Measurements from ENCODE around the gene SLU7. TPM values are rescaled to one million over a fixed set of nuclear protein-coding genes. Genes with fewer than 3 reads are reported as not detected.

Gene SLU7
- total RNA-seq, 4 donors from 2014 or later: 48.1 to 118 (median 83.8) TPM

GRCh38 chr5:160450164-160450932, 31.5 kb upstream of the SLU7 start:
- no peaks in the 10 kb centered on the region for H3K9me3 ChIP-seq
- H3K27ac ChIP-seq: no peak overlapping the region
- no peak overlapping the region for H3K4me3 ChIP-seq
- WGBS: 73% methylated on average over 9 of the region's 9 CpGs
- DNase-seq (ENCODE audit: low spot score in 2 of 2): no peak
- H3K27me3 ChIP-seq: no peaks in the 10 kb centered on the region
- peaks cover 7% of the 10 kb centered on the region for H3K4me1 ChIP-seq
- no peak for TF ChIP-seq EP300 (IDR thresholded peaks at IDR 0.05)
- no peak for TF ChIP-seq POLR2A (IDR thresholded peaks at IDR 0.05)
- TF ChIP-seq POLR2AphosphoS5 (IDR thresholded peaks at IDR 0.05): no peak
- TF ChIP-seq CTCF (IDR thresholded peaks at IDR 0.05): no peak
- no peaks in the 10 kb centered on the region for H3K36me3 ChIP-seq

GRCh38 chr5:160449458-160449857, 30.6 kb upstream of the SLU7 start:
- no peak for DNase-seq (ENCODE audit: low spot score in 2 of 2)
- Histone ChIP-seq H3K27me3 (no peaks in the 10 kb centered on the region), H3K4me3 (no peak overlapping the region), H3K4me1 (peaks cover 7% of the 10 kb centered on the region), H3K9me3 (no peaks in the 10 kb centered on the region), H3K27ac (no peak overlapping the region), H3K36me3 (no peaks in the 10 kb centered on the region)
- WGBS: 94% methylated on average over 3 of the region's 3 CpGs
- no peak for TF ChIP-seq POLR2A (IDR thresholded peaks at IDR 0.05)
- TF ChIP-seq CTCF (IDR thresholded peaks at IDR 0.05): no peak
- no peak for TF ChIP-seq POLR2AphosphoS5 (IDR thresholded peaks at IDR 0.05)
- TF ChIP-seq EP300 (IDR thresholded peaks at IDR 0.05): no peak

GRCh38 chr5:160448886-160449285, 30.0 kb upstream of the SLU7 start:
- Histone ChIP-seq H3K27ac (no peak overlapping the region), H3K4me3 (no peak overlapping the region), H3K4me1 (peaks cover 7% of the 10 kb centered on the region), H3K27me3 (no peaks in the 10 kb centered on the region), H3K9me3 (no peaks in the 10 kb centered on the region), H3K36me3 (no peaks in the 10 kb centered on the region)
- TF ChIP-seq POLR2AphosphoS5 (IDR thresholded peaks at IDR 0.05) (no peak), POLR2A (IDR thresholded peaks at IDR 0.05) (no peak), EP300 (IDR thresholded peaks at IDR 0.05) (no peak), CTCF (IDR thresholded peaks at IDR 0.05) (no peak)
- no peak for DNase-seq (ENCODE audit: low spot score in 2 of 2)
- WGBS: 100% methylated on average over 1 of the region's 1 CpG

GRCh38 chr5:160445751-160446150, 26.9 kb upstream of the SLU7 start:
- no peak overlapping the region for H3K27ac ChIP-seq
- no peaks in the 10 kb centered on the region for H3K36me3 ChIP-seq
- TF ChIP-seq CTCF (IDR thresholded peaks at IDR 0.05) (no peak), POLR2AphosphoS5 (IDR thresholded peaks at IDR 0.05) (no peak), EP300 (IDR thresholded peaks at IDR 0.05) (no peak), POLR2A (IDR thresholded peaks at IDR 0.05) (no peak)

GRCh38 chr5:160445132-160445531, 26.3 kb upstream of the SLU7 start:
- WGBS: 73% methylated on average over 1 of the region's 1 CpG
- H3K4me1 ChIP-seq: no peaks in the 10 kb centered on the region
- H3K27ac ChIP-seq: no peak overlapping the region
- no peak overlapping the region for H3K4me3 ChIP-seq
- no peaks in the 10 kb centered on the region for H3K27me3 ChIP-seq
- no peaks in the 10 kb centered on the region for H3K36me3 ChIP-seq
- no peak for DNase-seq (ENCODE audit: low spot score in 2 of 2)
- H3K9me3 ChIP-seq: no peaks in the 10 kb centered on the region
- TF ChIP-seq EP300 (IDR thresholded peaks at IDR 0.05) (no peak), POLR2AphosphoS5 (IDR thresholded peaks at IDR 0.05) (no peak), CTCF (IDR thresholded peaks at IDR 0.05) (no peak), POLR2A (IDR thresholded peaks at IDR 0.05) (no peak)

More at GRCh38 chr5:160445751-160446150, 26.9 kb upstream of the SLU7 start:
- DNase-seq (ENCODE audit: low spot score in 2 of 2): no peak
- Histone ChIP-seq H3K27me3 (no peaks in the 10 kb centered on the region), H3K4me1 (no peaks in the 10 kb centered on the region), H3K4me3 (no peak overlapping the region), H3K9me3 (no peaks in the 10 kb centered on the region)

Measured in suprapubic skin (tissue), 4 donors.